ENCODE measurements around the gene AP3S1. TPM values are rescaled to one million over a fixed set of nuclear protein-coding genes. Genes with fewer than 3 reads are reported as not detected.

The AP3S1 gene
- total RNA-seq, 4 donors from 2014 or later = 46.0 to 72.0 (median 46.6) TPM

GRCh38 chr5:115809946-115810345 is 31.8 kb upstream of the AP3S1 start:
- peak overlapping the region in 1 of 4 donors; percentile 61 for H3K4me3 ChIP-seq
- no peaks in the 10 kb centered on the region for H3K9me3 ChIP-seq
- no peak overlapping the region for H3K27ac ChIP-seq
- H3K4me1 ChIP-seq = no peaks in the 10 kb centered on the region
- WGBS, 2 donors = 70 to 78% methylated on average over 2 of the region's 2 CpGs
- TF ChIP-seq, protein P1, sequence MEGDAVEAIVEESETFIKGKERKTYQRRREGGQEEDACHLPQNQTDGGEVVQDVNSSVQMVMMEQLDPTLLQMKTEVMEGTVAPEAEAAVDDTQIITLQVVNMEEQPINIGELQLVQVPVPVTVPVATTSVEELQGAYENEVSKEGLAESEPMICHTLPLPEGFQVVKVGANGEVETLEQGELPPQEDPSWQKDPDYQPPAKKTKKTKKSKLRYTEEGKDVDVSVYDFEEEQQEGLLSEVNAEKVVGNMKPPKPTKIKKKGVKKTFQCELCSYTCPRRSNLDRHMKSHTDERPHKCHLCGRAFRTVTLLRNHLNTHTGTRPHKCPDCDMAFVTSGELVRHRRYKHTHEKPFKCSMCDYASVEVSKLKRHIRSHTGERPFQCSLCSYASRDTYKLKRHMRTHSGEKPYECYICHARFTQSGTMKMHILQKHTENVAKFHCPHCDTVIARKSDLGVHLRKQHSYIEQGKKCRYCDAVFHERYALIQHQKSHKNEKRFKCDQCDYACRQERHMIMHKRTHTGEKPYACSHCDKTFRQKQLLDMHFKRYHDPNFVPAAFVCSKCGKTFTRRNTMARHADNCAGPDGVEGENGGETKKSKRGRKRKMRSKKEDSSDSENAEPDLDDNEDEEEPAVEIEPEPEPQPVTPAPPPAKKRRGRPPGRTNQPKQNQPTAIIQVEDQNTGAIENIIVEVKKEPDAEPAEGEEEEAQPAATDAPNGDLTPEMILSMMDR (IDR thresholded peaks at IDR 0.05) = no peak
- no peak for TF ChIP-seq EP300 (IDR thresholded peaks at IDR 0.05)
- TF ChIP-seq POLR2A (IDR thresholded peaks at IDR 0.05) = no peak
- peaks cover 0 to 10% of the 10 kb centered on the region in 2 donors for H3K27me3 ChIP-seq
- no peak for DNase-seq (ENCODE audit: low spot score in 2 of 2)
- peaks cover 0 to 25% (median 0%) of the 10 kb centered on the region in 3 donors for H3K36me3 ChIP-seq

DNA sequence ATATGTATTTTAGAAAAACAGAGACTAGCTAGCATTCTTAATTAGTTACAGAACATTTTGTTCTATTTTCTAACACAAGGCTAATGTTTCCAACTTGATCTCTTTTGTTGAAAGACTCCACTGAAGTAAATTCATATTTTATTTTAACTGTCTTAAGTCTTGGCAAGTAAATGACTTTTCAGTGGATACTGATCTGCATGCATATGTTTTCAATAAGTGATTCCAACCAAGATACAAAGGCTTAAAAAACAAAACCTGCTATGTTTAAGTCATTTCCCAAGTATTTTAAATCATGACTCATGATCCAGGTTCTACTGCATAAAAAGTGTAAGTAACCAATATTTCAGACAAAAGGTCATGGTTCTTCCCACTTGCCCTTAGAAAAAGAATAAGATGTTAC is 31.0 kb upstream of the AP3S1 start:
- Histone ChIP-seq H3K27ac (no peak overlapping the region), H3K27me3 (peaks cover 0 to 18% of the 10 kb centered on the region in 2 donors), H3K4me1 (peaks cover 0 to 6% (median 6%) of the 10 kb centered on the region in 4 donors), H3K4me3 (peak overlapping the region in 2 of 4 donors; percentile 3 to 61), H3K9me3 (no peaks in the 10 kb centered on the region), H3K36me3 (peaks cover 0 to 18% (median 0%) of the 10 kb centered on the region in 3 donors)
- DNase-seq (ENCODE audit: low spot score in 2 of 2) = no peak
- TF ChIP-seq EP300 (IDR thresholded peaks at IDR 0.05) (no peak), POLR2A (IDR thresholded peaks at IDR 0.05) (no peak)
- TF ChIP-seq, protein P1 (IDR thresholded peaks at IDR 0.05) = no peak

DNA sequence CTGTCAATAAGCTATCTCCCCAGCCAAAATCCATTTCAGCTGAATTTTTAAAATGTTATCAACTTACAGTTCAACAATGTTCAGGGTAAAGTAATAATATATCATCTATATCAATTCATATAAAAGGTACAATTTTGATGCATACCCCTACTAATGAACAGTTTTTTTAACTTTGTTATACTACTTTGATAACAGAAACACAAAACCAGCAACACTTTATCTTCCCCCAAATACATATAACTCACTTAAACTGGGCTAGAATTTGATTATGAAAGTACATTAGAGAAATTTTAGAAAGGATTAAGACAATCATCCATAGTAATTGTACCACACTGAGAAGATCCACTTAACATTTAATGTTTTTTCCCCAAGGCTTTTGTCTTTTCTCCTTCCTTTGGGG is 30.3 kb upstream of the AP3S1 start:
- Histone ChIP-seq H3K36me3 (peaks cover 0 to 15% (median 0%) of the 10 kb centered on the region in 3 donors), H3K27me3 (peaks cover 0 to 24% of the 10 kb centered on the region in 2 donors), H3K9me3 (no peaks in the 10 kb centered on the region), H3K27ac (no peak overlapping the region), H3K4me3 (peak overlapping the region in 2 of 4 donors; percentile 2 to 61), H3K4me1 (peaks cover 0 to 12% (median 9%) of the 10 kb centered on the region in 4 donors)
- no peak for DNase-seq (ENCODE audit: low spot score in 2 of 2)
- TF ChIP-seq, protein P1 (IDR thresholded peaks at IDR 0.05) = no peak
- TF ChIP-seq EP300 (IDR thresholded peaks at IDR 0.05) = no peak
- no peak for TF ChIP-seq POLR2A (IDR thresholded peaks at IDR 0.05)

GRCh38 chr5:115812372-115812771 is 29.4 kb upstream of the AP3S1 start:
- WGBS, 2 donors = 76 to 87% methylated on average over 1 of the region's 1 CpG
- H3K36me3 ChIP-seq = peaks cover 0 to 11% (median 0%) of the 10 kb centered on the region in 3 donors
- H3K27ac ChIP-seq = no peak overlapping the region
- no peaks in the 10 kb centered on the region for H3K9me3 ChIP-seq
- H3K4me3 ChIP-seq = peak overlapping the region in 2 of 4 donors; percentile 52 to 61
- TF ChIP-seq, protein P1 (IDR thresholded peaks at IDR 0.05) = no peak
- no peak for TF ChIP-seq EP300 (IDR thresholded peaks at IDR 0.05)
- TF ChIP-seq POLR2A (IDR thresholded peaks at IDR 0.05) = no peak
- DNase-seq (ENCODE audit: low spot score in 2 of 2) = no peak
- H3K27me3 ChIP-seq = peaks cover 0 to 34% of the 10 kb centered on the region in 2 donors
- H3K4me1 ChIP-seq = peaks cover 0 to 19% (median 9%) of the 10 kb centered on the region in 4 donors

- H3K4me3 ChIP-seq = peak overlapping the region in 3 of 4 donors; percentile 52 to 64 (median 61)
- TF ChIP-seq, protein P1 (IDR thresholded peaks at IDR 0.05) = no peak
- TF ChIP-seq EP300 (IDR thresholded peaks at IDR 0.05) (no peak), POLR2A (IDR thresholded peaks at IDR 0.05) (no peak)
- 52 to 58% methylated on average over 5 of the region's 5 CpGs for WGBS, 2 donors
- H3K4me1 ChIP-seq = peaks cover 0 to 20% (median 9%) of the 10 kb centered on the region in 4 donors
- no peaks in the 10 kb centered on the region for H3K9me3 ChIP-seq
- H3K36me3 ChIP-seq = peaks cover 0 to 4% (median 0%) of the 10 kb centered on the region in 3 donors
- DNase-seq (ENCODE audit: low spot score in 2 of 2) = no peak
- H3K27ac ChIP-seq = peak overlapping the region in 2 of 4 donors; percentile 68 to 92
- peaks cover 0 to 34% of the 10 kb centered on the region in 2 donors for H3K27me3 ChIP-seq
These were observed 28.0 kb upstream of the AP3S1 start for GRCh38 chr5:115813719-115814118.
